ENCODE results near the gene GRIK2. TPM values are rescaled to one million over a fixed set of nuclear protein-coding genes. Genes with fewer than 3 reads are reported as not detected.

The GRIK2 gene
- total and polyA plus RNA-seq, 2 of the 4 experiments (the other 2 are of a cell fraction): 8.2 to 15.2 TPM

DNA sequence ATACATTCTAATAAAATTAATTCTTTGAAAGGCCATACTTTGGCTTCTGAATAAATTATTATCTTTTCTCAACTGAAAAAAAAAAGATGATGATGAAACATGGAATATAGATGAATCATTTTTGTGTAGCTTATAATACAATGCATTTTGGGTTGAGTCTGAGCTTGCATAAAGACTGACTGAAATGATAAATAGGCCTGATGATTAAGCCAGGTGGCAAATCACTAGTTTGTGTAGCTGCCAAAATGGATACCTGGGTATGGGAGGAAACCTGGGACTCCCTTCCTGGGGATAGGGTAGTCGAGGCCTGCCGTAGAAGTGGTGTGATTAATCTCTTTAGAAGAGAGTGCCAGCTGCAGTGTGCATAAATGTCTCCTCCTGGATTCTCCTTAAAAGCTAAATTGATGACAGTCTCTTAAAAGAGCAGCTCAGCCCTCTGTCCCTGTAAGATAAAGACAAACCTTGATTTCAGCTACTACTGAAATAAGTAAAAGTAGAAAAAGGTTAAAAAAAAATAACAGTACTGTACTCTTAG, 275.1 kb downstream of the GRIK2 start:
- intact Hi-C loops (cut with micrococcal nuclease): no loop called here
- Histone ChIP-seq H3K4me2 (ENCODE audit: low read depth, low read length) (no peak overlapping the region), H3K14ac (replicated peaks; ENCODE audit: low read depth, low read length) (no peak overlapping the region), H4K8ac (ENCODE audit: low read depth in 2 of 2, low read length in 2 of 2) (no peak overlapping the region), H3K18ac (ENCODE audit: low read depth, low read length) (no peak overlapping the region), H3K4me3 (ENCODE audit: insufficient read depth, low read depth, low read length) (no peak overlapping the region), H3K9me1 (ENCODE audit: insufficient read depth, low read length) (no peaks in the 10 kb centered on the region), H3K4me1 (ENCODE audit: control insufficient read depth, insufficient read depth, low read length) (peaks cover 3% of the 10 kb centered on the region; the same call in 1 of the 2 replicates), H2AK9ac (replicated peaks; ENCODE audit: low read depth, low read length, poor library complexity) (no peak overlapping the region), H4K5ac (ENCODE audit: low read depth, low read length) (peak overlapping the region; percentile 19; the same call in 1 of the 2 replicates), H3K9me3 (ENCODE audit: control insufficient read depth, insufficient read depth, low read length) (no peaks in the 10 kb centered on the region), H3K27ac (ENCODE audit: insufficient read depth, low read length) (no peak overlapping the region), H2BK20ac (ENCODE audit: low read depth, low read length) (no peak overlapping the region), H3K36me3 (ENCODE audit: control insufficient read depth, insufficient read depth, low read length) (no peaks in the 10 kb centered on the region), H4K20me1 (ENCODE audit: insufficient read depth, low read length) (no peaks in the 10 kb centered on the region), H3K9ac (ENCODE audit: low read depth, low read length) (no peak overlapping the region), H2AFZ (replicated peaks; ENCODE audit: low read length, poor library complexity) (no peak overlapping the region), H3K4ac (ENCODE audit: low read depth, low read length) (no peak overlapping the region), H2BK120ac (ENCODE audit: low read depth, low read length) (no peak overlapping the region), H3K27me3 (ENCODE audit: control insufficient read depth, insufficient read depth, low read length) (no peaks in the 10 kb centered on the region), H3K23ac (ENCODE audit: low read depth, low read length) (no peak overlapping the region), H2BK5ac (ENCODE audit: low read depth, low read length, poor library complexity, severe bottlenecking) (no peak overlapping the region), H3K56ac (ENCODE audit: extremely low read depth, insufficient read depth, low read length) (no peak overlapping the region), H4K91ac (ENCODE audit: insufficient read depth, low read depth, low read length) (no peak overlapping the region), H2AK5ac (ENCODE audit: low read depth, low read length) (no peak overlapping the region), H3K79me1 (ENCODE audit: low read depth in 1 of 2, low read length in 2 of 2) (0 out of 4 replicates have a peak, but pooled peaks cover 0 to 3% of the 10 kb centered on the region in 2 experiments), H2BK15ac (ENCODE audit: low read depth, low read length) (no peak overlapping the region)
- ATAC-seq (ENCODE audit: low read depth) (no peak), DNase-seq (no peak)
- POLR2A ChIA-PET (ENCODE audit: unreplicated experiment): interaction anchor here (0.5 kb wide), 1 partner anchor 123 kb away, joined by 3 read pairs; no protein-coding TSS in a partner anchor
- BruUV-seq (replicated peaks): no TSS peak
- no CpG with 5 or more reads among the region's 2 CpGs for WGBS, 2 experiments (ENCODE audit: extremely low coverage in 2 of 2, insufficient read length in 1 of 2)
- in situ Hi-C loops (cut with MboI; ENCODE audit: low sequenced_read_pairs): no loop called here
- no peak for TF ChIP-seq NFE2L2 (IDR thresholded peaks at IDR 0.05; ENCODE audit: low read depth, low read length)
- TF ChIP-seq, protein P1, sequence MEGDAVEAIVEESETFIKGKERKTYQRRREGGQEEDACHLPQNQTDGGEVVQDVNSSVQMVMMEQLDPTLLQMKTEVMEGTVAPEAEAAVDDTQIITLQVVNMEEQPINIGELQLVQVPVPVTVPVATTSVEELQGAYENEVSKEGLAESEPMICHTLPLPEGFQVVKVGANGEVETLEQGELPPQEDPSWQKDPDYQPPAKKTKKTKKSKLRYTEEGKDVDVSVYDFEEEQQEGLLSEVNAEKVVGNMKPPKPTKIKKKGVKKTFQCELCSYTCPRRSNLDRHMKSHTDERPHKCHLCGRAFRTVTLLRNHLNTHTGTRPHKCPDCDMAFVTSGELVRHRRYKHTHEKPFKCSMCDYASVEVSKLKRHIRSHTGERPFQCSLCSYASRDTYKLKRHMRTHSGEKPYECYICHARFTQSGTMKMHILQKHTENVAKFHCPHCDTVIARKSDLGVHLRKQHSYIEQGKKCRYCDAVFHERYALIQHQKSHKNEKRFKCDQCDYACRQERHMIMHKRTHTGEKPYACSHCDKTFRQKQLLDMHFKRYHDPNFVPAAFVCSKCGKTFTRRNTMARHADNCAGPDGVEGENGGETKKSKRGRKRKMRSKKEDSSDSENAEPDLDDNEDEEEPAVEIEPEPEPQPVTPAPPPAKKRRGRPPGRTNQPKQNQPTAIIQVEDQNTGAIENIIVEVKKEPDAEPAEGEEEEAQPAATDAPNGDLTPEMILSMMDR (conservative IDR thresholded peaks at IDR 0.05; ENCODE audit: low read depth, low read length): no peak
- no peak for TF ChIP-seq SMC3 (IDR thresholded peaks at IDR 0.05; ENCODE audit: low read depth, low read length)
- no peak for TF ChIP-seq RFX5 (IDR thresholded peaks at IDR 0.05; ENCODE audit: low read depth, low read length)
- TF ChIP-seq POLR2A (IDR thresholded peaks at IDR 0.05; ENCODE audit: low read depth, low read length): no peak
- TF ChIP-seq CHD1 (IDR thresholded peaks at IDR 0.05; ENCODE audit: low read depth, low read length): no peak
- TF ChIP-seq MAFK (IDR thresholded peaks at IDR 0.05; ENCODE audit: low read depth, low read length): no peak
- no peak for TF ChIP-seq MAZ (IDR thresholded peaks at IDR 0.05; ENCODE audit: borderline replicate concordance, low read depth, low read length)
- TF ChIP-seq BHLHE40 (IDR thresholded peaks at IDR 0.05; ENCODE audit: low read depth, low read length): no peak
- TF ChIP-seq CEBPB (IDR thresholded peaks at IDR 0.05; ENCODE audit: low read depth, low read length): no peak
- TF ChIP-seq, protein P2, sequence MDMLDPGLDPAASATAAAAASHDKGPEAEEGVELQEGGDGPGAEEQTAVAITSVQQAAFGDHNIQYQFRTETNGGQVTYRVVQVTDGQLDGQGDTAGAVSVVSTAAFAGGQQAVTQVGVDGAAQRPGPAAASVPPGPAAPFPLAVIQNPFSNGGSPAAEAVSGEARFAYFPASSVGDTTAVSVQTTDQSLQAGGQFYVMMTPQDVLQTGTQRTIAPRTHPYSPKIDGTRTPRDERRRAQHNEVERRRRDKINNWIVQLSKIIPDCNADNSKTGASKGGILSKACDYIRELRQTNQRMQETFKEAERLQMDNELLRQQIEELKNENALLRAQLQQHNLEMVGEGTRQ (IDR thresholded peaks at IDR 0.05; ENCODE audit: low read depth, low read length): no peak
- TF ChIP-seq RAD21 (IDR thresholded peaks at IDR 0.05; ENCODE audit: low read length): no peak
- no peak for TF ChIP-seq RCOR1 (IDR thresholded peaks at IDR 0.05; ENCODE audit: insufficient replicate concordance, low read length)
- TF ChIP-seq FOS (IDR thresholded peaks at IDR 0.05; ENCODE audit: low read depth, low read length): no peak
- TF ChIP-seq MXI1 (IDR thresholded peaks at IDR 0.05; ENCODE audit: borderline replicate concordance, low read depth, low read length): no peak
- TF ChIP-seq, protein P3, sequence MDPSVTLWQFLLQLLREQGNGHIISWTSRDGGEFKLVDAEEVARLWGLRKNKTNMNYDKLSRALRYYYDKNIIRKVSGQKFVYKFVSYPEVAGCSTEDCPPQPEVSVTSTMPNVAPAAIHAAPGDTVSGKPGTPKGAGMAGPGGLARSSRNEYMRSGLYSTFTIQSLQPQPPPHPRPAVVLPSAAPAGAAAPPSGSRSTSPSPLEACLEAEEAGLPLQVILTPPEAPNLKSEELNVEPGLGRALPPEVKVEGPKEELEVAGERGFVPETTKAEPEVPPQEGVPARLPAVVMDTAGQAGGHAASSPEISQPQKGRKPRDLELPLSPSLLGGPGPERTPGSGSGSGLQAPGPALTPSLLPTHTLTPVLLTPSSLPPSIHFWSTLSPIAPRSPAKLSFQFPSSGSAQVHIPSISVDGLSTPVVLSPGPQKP (IDR thresholded peaks at IDR 0.05; ENCODE audit: borderline replicate concordance, low read depth, low read length): no peak
- CTCF ChIA-PET: interaction anchor here (0.6 kb wide), 1 partner anchor 23 kb away, joined by 3 read pairs; no protein-coding TSS in a partner anchor
- dilution Hi-C loops (cut with HindIII; ENCODE audit: low sequenced_read_pairs, unreplicated experiment): no loop called here

Measured in IMR-90 (cell line).